Lower leg skin (tissue), 3 donors: ENCODE data around the gene FBN1.

ENCODE experiments used
- CTCF ChIP-seq, 3 donors: fragments of 450-650 bp; IDR thresholded peaks; one replicate each; pipeline ENCODE4 v1.5.1; 2016; ENCODE audit warnings: antibody characterized with exemption in 3 of 3, mild to moderate bottlenecking in 3 of 3, moderate library complexity in 2 of 3
- POLR2A ChIP-seq, 2 donors: fragments of 450-650 bp; IDR thresholded peaks; one replicate each; pipeline ENCODE4 v1.6.1; 2016 to 2017; ENCODE audit warnings: antibody characterized with exemption in 2 of 2, mild to moderate bottlenecking in 1 of 2, moderate library complexity in 1 of 2

DNA sequence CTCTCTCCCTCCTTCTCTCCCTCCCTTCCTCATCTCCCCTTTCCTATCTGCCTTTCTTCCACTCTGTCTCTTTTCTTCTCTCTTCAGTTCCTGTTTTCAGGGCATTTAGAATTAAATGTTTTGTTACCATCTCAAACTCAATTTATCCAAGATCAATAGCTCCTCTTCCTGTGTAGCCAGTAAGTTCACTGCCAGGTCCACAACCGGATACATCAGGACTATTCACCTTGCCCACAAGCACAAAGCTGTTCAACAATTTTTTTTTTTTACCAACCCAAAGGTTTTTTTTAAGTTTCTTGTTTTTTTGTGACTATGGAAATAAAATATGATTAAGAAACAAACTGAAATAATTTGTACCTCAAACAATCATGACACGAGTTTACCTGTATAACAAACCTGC, 26.1 kb downstream of the FBN1 start:
- TF ChIP-seq CTCF (IDR thresholded peaks at IDR 0.05) (no peak), POLR2A (IDR thresholded peaks at IDR 0.05) (no peak)
